Right lobe of liver (tissue), 4 donors: Measurements from ENCODE around the gene MCM7.

Source experiments
- POLR2A ChIP-seq: fragments of 450-650 bp; IDR thresholded peaks from one replicate; pipeline ENCODE4 v1.6.1; 2017; ENCODE audit warnings: antibody characterized with exemption, mild to moderate bottlenecking
- TF ChIP-seq, protein P1 (sequence below), 4 donors: fragments of 200-600 bp in 3 of 4; fragments of 450-650 bp in 1 of 4; IDR thresholded peaks; one replicate each; pipeline versions ENCODE4 v1.5.1 to v1.8.0; 2016 to 2022; ENCODE audit warnings: antibody characterized with exemption in 4 of 4, mild to moderate bottlenecking in 2 of 4
- donor health status: DM: no; HTN: no; CAD: no.
- donor health status: DM: no; HTN: no; CAD: no.
- donor health status: DM: no; HTN: yes; CAD: no.

- TF ChIP-seq, protein P1, sequence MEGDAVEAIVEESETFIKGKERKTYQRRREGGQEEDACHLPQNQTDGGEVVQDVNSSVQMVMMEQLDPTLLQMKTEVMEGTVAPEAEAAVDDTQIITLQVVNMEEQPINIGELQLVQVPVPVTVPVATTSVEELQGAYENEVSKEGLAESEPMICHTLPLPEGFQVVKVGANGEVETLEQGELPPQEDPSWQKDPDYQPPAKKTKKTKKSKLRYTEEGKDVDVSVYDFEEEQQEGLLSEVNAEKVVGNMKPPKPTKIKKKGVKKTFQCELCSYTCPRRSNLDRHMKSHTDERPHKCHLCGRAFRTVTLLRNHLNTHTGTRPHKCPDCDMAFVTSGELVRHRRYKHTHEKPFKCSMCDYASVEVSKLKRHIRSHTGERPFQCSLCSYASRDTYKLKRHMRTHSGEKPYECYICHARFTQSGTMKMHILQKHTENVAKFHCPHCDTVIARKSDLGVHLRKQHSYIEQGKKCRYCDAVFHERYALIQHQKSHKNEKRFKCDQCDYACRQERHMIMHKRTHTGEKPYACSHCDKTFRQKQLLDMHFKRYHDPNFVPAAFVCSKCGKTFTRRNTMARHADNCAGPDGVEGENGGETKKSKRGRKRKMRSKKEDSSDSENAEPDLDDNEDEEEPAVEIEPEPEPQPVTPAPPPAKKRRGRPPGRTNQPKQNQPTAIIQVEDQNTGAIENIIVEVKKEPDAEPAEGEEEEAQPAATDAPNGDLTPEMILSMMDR (IDR thresholded peaks at IDR 0.05), result no peak
- no peak for TF ChIP-seq POLR2A
These were observed 10.7 kb upstream of the MCM7 start for GRCh38 chr7:100111914-100112313.
